ENCODE results near the gene LMTK2.

DNA sequence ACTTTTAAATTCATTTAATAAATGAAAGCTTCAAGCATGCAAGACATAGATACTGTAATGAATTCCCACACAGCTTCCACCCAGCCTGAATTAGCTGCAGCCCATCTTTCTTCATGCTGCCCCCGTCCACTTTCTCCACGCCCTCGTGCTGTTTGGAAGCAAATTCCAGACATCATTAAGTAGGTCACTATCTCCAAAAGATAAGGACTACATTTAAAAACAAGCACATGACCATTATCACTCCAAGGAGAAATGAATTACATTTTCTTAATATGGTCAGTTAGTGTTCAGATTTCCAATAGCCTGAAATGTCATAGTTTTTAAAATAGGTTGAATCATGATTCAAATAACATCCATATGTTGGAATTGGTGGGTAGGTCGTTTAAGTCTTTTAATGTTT is 24.3 kb downstream of the LMTK2 start:
- TF ChIP-seq, protein P1, sequence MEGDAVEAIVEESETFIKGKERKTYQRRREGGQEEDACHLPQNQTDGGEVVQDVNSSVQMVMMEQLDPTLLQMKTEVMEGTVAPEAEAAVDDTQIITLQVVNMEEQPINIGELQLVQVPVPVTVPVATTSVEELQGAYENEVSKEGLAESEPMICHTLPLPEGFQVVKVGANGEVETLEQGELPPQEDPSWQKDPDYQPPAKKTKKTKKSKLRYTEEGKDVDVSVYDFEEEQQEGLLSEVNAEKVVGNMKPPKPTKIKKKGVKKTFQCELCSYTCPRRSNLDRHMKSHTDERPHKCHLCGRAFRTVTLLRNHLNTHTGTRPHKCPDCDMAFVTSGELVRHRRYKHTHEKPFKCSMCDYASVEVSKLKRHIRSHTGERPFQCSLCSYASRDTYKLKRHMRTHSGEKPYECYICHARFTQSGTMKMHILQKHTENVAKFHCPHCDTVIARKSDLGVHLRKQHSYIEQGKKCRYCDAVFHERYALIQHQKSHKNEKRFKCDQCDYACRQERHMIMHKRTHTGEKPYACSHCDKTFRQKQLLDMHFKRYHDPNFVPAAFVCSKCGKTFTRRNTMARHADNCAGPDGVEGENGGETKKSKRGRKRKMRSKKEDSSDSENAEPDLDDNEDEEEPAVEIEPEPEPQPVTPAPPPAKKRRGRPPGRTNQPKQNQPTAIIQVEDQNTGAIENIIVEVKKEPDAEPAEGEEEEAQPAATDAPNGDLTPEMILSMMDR (IDR thresholded peaks at IDR 0.05): no peak
- no peak for TF ChIP-seq POLR2AphosphoS5 (IDR thresholded peaks at IDR 0.05)
- TF ChIP-seq EP300 (IDR thresholded peaks at IDR 0.05): no peak

Measured in sigmoid colon (tissue), 4 donors.